Adrenal gland (tissue), 12 donors: ENCODE measurements around the gene TENT4B. TPM values are rescaled to one million over a fixed set of nuclear protein-coding genes. Genes with fewer than 3 reads are reported as not detected.

Source experiments
- DNase-seq, 7 donors: peaks; one replicate each; pipeline ENCODE4 v3.0.0-alpha.2; 2019 to 2020
- H3K27ac ChIP-seq, 5 donors: fragments of 200-600 bp; sonication (generic) in 4 of 5; 1 replicate in 3 of 5; 2 replicates in 2 of 5; pipeline versions ENCODE4 v1.5.1 to v1.8.0; 2016 to 2020; ENCODE audit warnings: mild to moderate bottlenecking in 1 of 5
- H3K27me3 ChIP-seq: fragments of 200-600 bp; 2 replicates; pipeline ENCODE4 v1.8.0; 2021
- H3K36me3 ChIP-seq, 2 donors: fragments of 200-600 bp; replicated peaks in 1 of 2; 1 replicate in 1 of 2; 2 replicates in 1 of 2; pipeline versions ENCODE4 v1.5.1 to v1.8.0; 2018 to 2022
- H3K4me1 ChIP-seq, 2 donors: fragments of 200-600 bp; replicated peaks in 1 of 2; 1 replicate in 1 of 2; 2 replicates in 1 of 2; pipeline versions ENCODE4 v1.5.1 to v1.8.0; 2018 to 2021
- H3K4me3 ChIP-seq, 4 donors: fragments of 200-600 bp; sonication (generic) in 3 of 4; one replicate each; pipeline ENCODE4 v1.5.1; 2016 to 2018
- H3K9me3 ChIP-seq, 3 donors: fragments of 200-600 bp; sonication (generic) in 1 of 3; replicated peaks in 1 of 3; 1 replicate in 2 of 3; 2 replicates in 1 of 3; pipeline versions ENCODE4 v1.5.1 to v1.8.0; 2016 to 2021
- CTCF ChIP-seq, 6 experiments: fragments of 450-650 bp in 4 of 6; fragments of 200-600 bp in 2 of 6; sonication (generic) in 1 of 6; IDR thresholded peaks; 1 replicate in 5 of 6; 2 replicates in 1 of 6; pipeline versions ENCODE4 v1.5.1 to v1.8.0; 2016 to 2021; ENCODE audit warnings: antibody characterized with exemption in 6 of 6, mild to moderate bottlenecking in 2 of 6, moderate library complexity in 1 of 6
- POLR2A ChIP-seq, 2 donors: fragments of 450-650 bp; IDR thresholded peaks; one replicate each; pipeline ENCODE4 v1.6.1; 2017; ENCODE audit warnings: antibody characterized with exemption in 2 of 2, mild to moderate bottlenecking in 2 of 2, moderate library complexity in 1 of 2
- WGBS, 4 donors: extraction: QIAGEN DNeasy Blood & Tissue Kit in 2 of 4; methylation state at CpG; one replicate each; pipeline versions ENCODE4 v1.1.5 to v1.1.7; 2013 to 2017; 5-methylcytosine and 5-hydroxymethylcytosine counted together
- intact Hi-C, 2 donors: fragments of 100-400 bp; cut with DNase I; formaldehyde crosslinking; loops; one replicate each; pipeline versions ENCODE4 v1.14.1 to v1.15.0; 2022 to 2023
- polyA plus RNA-seq, 3 donors: library from polyadenylated mRNA; stranded (reverse); fragments of 200-250 nt in 2 of 3; fragments of 350-450 nt in 1 of 3; fragmentation: Illumina TruSeq in 1 of 3; extraction: RNeasy Lipid Tissue Mini Kit (QIAGEN cat#74804) in 1 of 3; gene quantifications; one replicate each; pipeline ENCODE4 v1.2.3, GENCODE V29; 2013 to 2014
- total RNA-seq, 9 donors: library from RNA; depleted of rRNA in 4 of 9; stranded (reverse); fragments of >200 nt in 4 of 9; fragments of 120-200 nt in 1 of 9; fragmentation: NEBNext Ultra II Directional in 1 of 9; extraction: Animal tissue kit (Norgen Biotek cat#: 25700) in 1 of 9; gene quantifications; one replicate each; pipeline versions ENCODE4 v1.1.0 to v1.2.4, GENCODE V29; 2013 to 2023
- donor health status: healthy with polysubstance abuse.
- donor health status: Bipolar disorder and iron deficiency.
- donor health status: DM: yes; HTN: yes; CAD: no.
- donor health status: DM: no; HTN: no; CAD: no.
- donor health status: DM: no; HTN: no; CAD: no.
- donor health status: DM: yes; HTN: yes; CAD: no.

TENT4B gene
- total and polyA plus RNA-seq, 12 donors, result 4.2 to 27.8 (median 13.4) TPM

DNA sequence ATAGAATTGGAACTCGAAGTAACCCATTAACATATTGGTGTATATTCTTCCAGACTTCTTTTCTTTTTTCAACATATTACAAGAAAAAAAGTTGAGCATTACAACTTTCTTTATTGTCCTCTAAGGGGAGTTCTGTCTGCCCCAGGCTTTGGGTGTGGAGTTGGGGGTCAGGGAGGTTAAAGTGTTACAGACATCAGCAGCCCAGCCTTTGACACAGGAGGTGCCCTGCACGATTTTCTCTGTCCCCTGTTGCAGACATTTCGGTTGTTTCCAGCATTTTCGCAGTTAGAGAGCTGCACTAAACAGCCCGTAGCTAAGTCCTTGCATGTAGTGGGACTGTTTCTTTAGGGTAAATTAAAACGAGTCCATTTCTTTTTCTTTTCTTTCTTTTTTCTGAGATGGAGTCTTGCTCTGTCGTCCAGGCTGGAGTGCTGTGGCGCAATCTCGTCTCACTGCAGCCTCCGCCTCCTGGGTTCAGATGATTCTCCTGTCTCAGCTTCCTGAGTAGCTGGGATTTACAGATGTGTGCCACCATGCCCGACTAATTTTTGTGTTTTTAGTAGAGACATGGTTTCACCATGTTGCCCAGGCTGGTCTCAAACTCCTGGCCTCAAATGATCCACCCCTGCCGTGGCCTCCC lies 99.9 kb downstream of the TENT4B start:
- no peak overlapping the region for H3K27ac ChIP-seq
- no peaks in the 10 kb centered on the region for H3K36me3 ChIP-seq
- H3K27me3 ChIP-seq, result no peaks in the 10 kb centered on the region
- WGBS, 4 donors, result 73 to 76% (median 73%) methylated on average over 12 of the region's 12 CpGs
- DNase-seq, result no peak
- no peaks in the 10 kb centered on the region for H3K9me3 ChIP-seq
- no peak for TF ChIP-seq POLR2A (IDR thresholded peaks at IDR 0.05)
- no peak for TF ChIP-seq CTCF (IDR thresholded peaks at IDR 0.05)
- intact Hi-C loops, result no loop called here
- H3K4me1 ChIP-seq, result no peaks in the 10 kb centered on the region
- no peak overlapping the region for H3K4me3 ChIP-seq

DNA sequence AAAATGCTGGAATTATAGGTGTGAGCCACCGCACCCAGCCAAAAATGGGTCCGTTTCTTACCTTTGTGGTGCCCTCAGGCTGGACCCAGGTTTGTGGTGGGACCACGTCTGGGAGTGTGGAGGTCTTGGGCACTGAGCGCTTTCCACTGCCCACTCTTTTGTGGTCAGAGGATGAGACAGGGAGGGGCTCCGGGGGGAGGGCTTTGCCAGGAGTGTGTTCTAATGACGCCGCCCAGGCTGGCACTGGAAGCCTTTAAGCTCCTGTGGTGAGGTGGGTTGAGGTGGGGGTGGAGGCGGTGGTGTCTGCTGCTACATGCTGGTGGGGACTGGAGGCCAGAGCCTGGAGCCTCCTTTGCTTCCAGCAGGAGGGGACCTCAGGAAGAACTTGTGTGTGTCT lies 100.4 kb downstream of the TENT4B start:
- no peak for TF ChIP-seq CTCF (IDR thresholded peaks at IDR 0.05)
- Histone ChIP-seq H3K9me3 (no peaks in the 10 kb centered on the region), H3K36me3 (no peaks in the 10 kb centered on the region), H3K27me3 (no peaks in the 10 kb centered on the region), H3K4me3 (no peak overlapping the region), H3K27ac (no peak overlapping the region), H3K4me1 (no peaks in the 10 kb centered on the region)
- intact Hi-C loops, result no loop called here
- 85 to 94% (median 89%) methylated on average over 3 to 8 of the region's 8 CpGs for WGBS, 4 donors
- DNase-seq, result peak in 1 of 7 donors; percentile 36

- no peaks in the 10 kb centered on the region for H3K9me3 ChIP-seq
- TF ChIP-seq POLR2A (IDR thresholded peaks at IDR 0.05) (no peak), CTCF (IDR thresholded peaks at IDR 0.05) (no peak)
- H3K27ac ChIP-seq, result no peak overlapping the region
- H3K36me3 ChIP-seq, result no peaks in the 10 kb centered on the region
- intact Hi-C loops, result no loop called here
- no peak overlapping the region for H3K4me3 ChIP-seq
- WGBS, 4 donors, result 69 to 82% (median 75%) methylated on average over 7 of the region's 7 CpGs
- no peak for DNase-seq
- peaks cover 0 to 2% of the 10 kb centered on the region in 2 donors for H3K4me1 ChIP-seq
- H3K27me3 ChIP-seq, result no peaks in the 10 kb centered on the region
Measured at GRCh38 chr16:50254072-50254471, 101.0 kb downstream of the TENT4B start.

DNA sequence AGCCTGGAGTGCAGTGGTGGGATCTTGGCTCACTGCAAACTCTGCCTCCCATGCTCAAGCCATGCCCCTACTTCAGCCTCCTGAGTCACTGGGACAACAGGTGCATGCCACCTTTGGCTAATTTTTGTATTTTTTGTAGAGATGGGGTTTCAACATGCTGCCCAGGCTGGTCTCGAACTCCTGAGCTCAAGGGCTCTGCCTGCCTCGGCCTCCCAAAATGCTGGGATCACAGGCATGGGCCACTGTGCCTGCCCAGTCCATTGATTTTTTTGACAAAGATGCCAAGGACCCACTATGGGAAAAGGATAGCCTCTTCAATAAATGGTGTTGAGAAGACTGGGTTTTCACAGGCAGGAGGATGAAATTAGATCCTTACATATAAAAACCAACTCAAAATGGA lies 102.4 kb downstream of the TENT4B start:
- intact Hi-C loops, result no loop called here
- H3K9me3 ChIP-seq, result no peaks in the 10 kb centered on the region
- TF ChIP-seq POLR2A (IDR thresholded peaks at IDR 0.05), result no peak
- TF ChIP-seq CTCF (IDR thresholded peaks at IDR 0.05), result no peak
- no peak overlapping the region for H3K27ac ChIP-seq
- no peaks in the 10 kb centered on the region for H3K36me3 ChIP-seq
- WGBS, 4 donors, result 86 to 92% (median 88%) methylated on average over 2 of the region's 2 CpGs
- peaks cover 0 to 11% of the 10 kb centered on the region in 2 donors for H3K4me1 ChIP-seq
- DNase-seq, result no peak
- H3K4me3 ChIP-seq, result no peak overlapping the region
- H3K27me3 ChIP-seq, result no peaks in the 10 kb centered on the region
